ENCODE data around the gene RCOR1. TPM values are rescaled to one million over a fixed set of nuclear protein-coding genes. Genes with fewer than 3 reads are reported as not detected.

Gene RCOR1
- total RNA-seq, 1 donor from 2014 or later = 25.7 TPM

- intact Hi-C loops (cut with micrococcal nuclease) = loop anchor here (10.0 kb wide), 1 partner anchor 564 kb away; the partner anchor contains the start of gene EIF5
Observed at GRCh38 chr14:102770147-102771123, 178.0 kb downstream of the RCOR1 start.

- intact Hi-C loops (cut with micrococcal nuclease) = loop anchor here (10.0 kb wide), 1 partner anchor 564 kb away; the partner anchor contains the start of gene EIF5
Observed at GRCh38 chr14:102771144-102771543, 178.7 kb downstream of the RCOR1 start.

- intact Hi-C loops (cut with micrococcal nuclease) = loop anchor here (10.0 kb wide), 1 partner anchor 562 kb away; the partner anchor contains the start of gene EIF5
Observed at GRCh38 chr14:102772781-102773570, 180.5 kb downstream of the RCOR1 start.

- intact Hi-C loops (cut with micrococcal nuclease) = loop anchor here (1.0 to 10.0 kb wide), 3 partner anchors 82 to 560 kb away; partner anchors contain the start of gene EIF5
Observed at GRCh38 chr14:102774391-102775153, 182.1 kb downstream of the RCOR1 start.

GRCh38 chr14:102775855-102776760 is 183.7 kb downstream of the RCOR1 start:
- intact Hi-C loops (cut with micrococcal nuclease) = loop anchor here (1.0 to 10.0 kb wide), 3 partner anchors 84 to 559 kb away; partner anchors contain the start of gene EIF5

GRCh38 chr14:102776761-102777710 is 184.6 kb downstream of the RCOR1 start, which contains the start of gene TRAF3:
TRAF3 (plus strand) TSS chr14:102777449; CDS start chr14:102870202, 92,753 bp downstream.
- intact Hi-C loops (cut with micrococcal nuclease) = loop anchor here (5.0 to 10.0 kb wide), 2 partner anchors 85 to 558 kb away; partner anchors contain the start of gene EIF5

GRCh38 chr14:102777711-102778337 is 185.4 kb downstream of the RCOR1 start:
- intact Hi-C loops (cut with micrococcal nuclease) = loop anchor here (1.0 to 10.0 kb wide), 4 partner anchors 27 to 557 kb away; partner anchors contain the start of gene EIF5

- intact Hi-C loops (cut with micrococcal nuclease) = loop anchor here (1.0 to 10.0 kb wide), 4 partner anchors 27 to 556 kb away; partner anchors contain the start of gene EIF5
Observed at GRCh38 chr14:102778338-102779083, 186.1 kb downstream of the RCOR1 start.

- intact Hi-C loops (cut with micrococcal nuclease) = loop anchor here (5.0 to 10.0 kb wide), 2 partner anchors 87 to 556 kb away; partner anchors contain the start of gene EIF5
Observed at GRCh38 chr14:102779084-102779462, 186.6 kb downstream of the RCOR1 start.

- intact Hi-C loops (cut with micrococcal nuclease) = loop anchor here (5.0 to 10.0 kb wide), 2 partner anchors 87 to 555 kb away; partner anchors contain the start of gene EIF5
Observed at GRCh38 chr14:102779574-102780315, 187.3 kb downstream of the RCOR1 start.

Other genes with a start within 250 kb of the RCOR1 start
- gene CINP, start 229.8 kb upstream of the RCOR1 start, total RNA-seq = 28.2 and 32.5 TPM in 2 replicates
- gene TECPR2, start 229.7 kb upstream of the RCOR1 start, total RNA-seq = 9.3 and 11.4 TPM in 2 replicates
- gene ANKRD9, start 82.9 kb upstream of the RCOR1 start, total RNA-seq = 7.6 and 9.0 TPM in 2 replicates
- gene TRAF3, start 184.8 kb downstream of the RCOR1 start, total RNA-seq = 42.4 and 44.9 TPM in 2 replicates

All from T-helper 2 cell treated with Interferon-gamma antibody and Interleukin-4, amounts not matched to agents 100 ng/mL and 5 ng/mL, for 36 hours (primary cell).